SK-N-MC (cell line): ENCODE data around the gene TWNK.
"Not testable (repeated sequence)": the region's sequence is repeated elsewhere in the genome, so short reads cannot be mapped to it uniquely, and the experiment has no call there.

Experiments used
- DNase-seq: peaks from one replicate; pipeline ENCODE4 v3.0.0-alpha.2; 2011; ENCODE audit warnings: low read depth, low spot score
- H3K27ac ChIP-seq: fragments of 200-600 bp; sonication (generic); 2 replicates; pipeline ENCODE4 v1.5.1; 2016; ENCODE audit warnings: mixed run types
- H3K36me3 ChIP-seq: fragments of 200-600 bp; sonication (generic); 2 replicates; pipeline ENCODE4 v1.6.1; 2017; ENCODE audit warnings: antibody characterized with exemption, low read length, mixed read lengths; ENCODE audit not compliant: insufficient read depth
- H3K4me3 ChIP-seq: fragments of 200-600 bp; sonication (generic); 2 replicates; pipeline ENCODE4 v1.5.1; 2016
- H3K9ac ChIP-seq: fragments of 200-600 bp; sonication (generic); 2 replicates; pipeline ENCODE4 v1.8.0; 2017; ENCODE audit warnings: mixed run types, mixed read lengths; ENCODE audit not compliant: insufficient read length
- H3K9me3 ChIP-seq: fragments of 200-600 bp; sonication (generic); 2 replicates; pipeline ENCODE4 v1.6.1; 2017; ENCODE audit warnings: low read depth, mild to moderate bottlenecking, antibody characterized with exemption, low read length, moderate library complexity, mixed read lengths
- EZH2 ChIP-seq: fragments of 200-600 bp; sonication (generic); IDR thresholded peaks from one replicate; pipeline ENCODE4 v1.6.1; 2017; ENCODE audit warnings: antibody characterized with exemption
- FOXP2 ChIP-seq: optimal IDR thresholded peaks from 2 replicates; pipeline ENCODE3; 2011; ENCODE audit warnings: mild to moderate bottlenecking, moderate library complexity; ENCODE audit not compliant: insufficient read depth; ENCODE audit errors: extremely low read length, control extremely low read depth
- POLR2AphosphoS5 ChIP-seq: IDR thresholded peaks from 2 replicates; pipeline ENCODE4 v1.6.1; 2012; ENCODE audit warnings: mild to moderate bottlenecking, low read depth, low read length, borderline replicate concordance

TWNK gene

GRCh38 chr10:100970914-100971811, 16.2 kb upstream of the TWNK start:
- no peak for DNase-seq
- Histone ChIP-seq H3K36me3 (no peaks in the 10 kb centered on the region), H3K4me3 (no peak overlapping the region)

GRCh38 chr10:100972115-100972903, 15.0 kb upstream of the TWNK start:
- no peak overlapping the region for H3K4me3 ChIP-seq
- no peaks in the 10 kb centered on the region for H3K36me3 ChIP-seq
- no peak overlapping the region for H3K9ac ChIP-seq
- TF ChIP-seq FOXP2, result no peak
- TF ChIP-seq EZH2, result no peak
- no peak for TF ChIP-seq POLR2AphosphoS5
- H3K27ac ChIP-seq, result no peak overlapping the region
- no peak for DNase-seq
- no peaks in the 10 kb centered on the region for H3K9me3 ChIP-seq

More at GRCh38 chr10:100970914-100971811, 16.2 kb upstream of the TWNK start:
- TF ChIP-seq POLR2AphosphoS5 (no peak), EZH2 (no peak), FOXP2 (no peak)
- Histone ChIP-seq H3K27ac (no peak overlapping the region), H3K9me3 (no peaks in the 10 kb centered on the region), H3K9ac (no peak overlapping the region)

GRCh38 chr10:100972904-100973535, 14.3 kb upstream of the TWNK start:
- no peak for DNase-seq
- Histone ChIP-seq H3K4me3 (no peak overlapping the region), H3K27ac (no peak overlapping the region), H3K36me3 (no peaks in the 10 kb centered on the region), H3K9me3 (no peaks in the 10 kb centered on the region), H3K9ac (no peak overlapping the region)
- TF ChIP-seq EZH2 (no peak), POLR2AphosphoS5 (no peak), FOXP2 (no peak)

DNA sequence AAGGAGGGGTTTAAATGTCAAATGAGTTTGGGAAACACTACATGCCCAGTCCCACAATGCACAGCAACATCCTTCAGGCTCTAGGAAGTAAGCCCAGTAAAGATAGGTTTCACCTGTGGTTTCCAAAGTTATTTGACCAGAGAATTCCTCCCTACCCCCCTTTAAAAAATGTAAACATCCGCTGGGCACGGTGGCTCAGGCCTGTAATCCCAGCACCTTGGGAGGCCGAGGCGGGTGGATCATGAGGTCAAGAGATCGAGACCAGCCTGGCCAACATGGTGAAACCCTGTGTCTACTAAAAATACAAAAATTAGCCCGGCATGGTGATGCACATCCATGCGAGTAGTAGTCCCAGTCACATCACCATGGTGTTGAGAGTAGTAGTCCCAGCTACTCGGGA, 11.9 kb upstream of the TWNK start:
- H3K9me3 ChIP-seq, DNase-seq, H3K9ac ChIP-seq, H3K27ac ChIP-seq, H3K36me3 ChIP-seq, H3K4me3 ChIP-seq: not testable (repeated sequence)

- Histone ChIP-seq H3K4me3 (no peak overlapping the region), H3K9me3 (no peaks in the 10 kb centered on the region), H3K9ac (no peak overlapping the region), H3K36me3 (no peaks in the 10 kb centered on the region), H3K27ac (no peak overlapping the region)
- DNase-seq, result no peak
- TF ChIP-seq POLR2AphosphoS5, result no peak
- TF ChIP-seq EZH2, result no peak
- no peak for TF ChIP-seq FOXP2
These were observed 10.4 kb upstream of the TWNK start for GRCh38 chr10:100976906-100977305.

- DNase-seq, result no peak
- Histone ChIP-seq H3K27ac (no peak overlapping the region), H3K9me3 (no peaks in the 10 kb centered on the region), H3K36me3 (no peaks in the 10 kb centered on the region), H3K4me3 (no peak overlapping the region), H3K9ac (no peak overlapping the region)
- TF ChIP-seq POLR2AphosphoS5 (no peak), FOXP2 (no peak), EZH2 (no peak)
These were observed 9.9 kb upstream of the TWNK start for GRCh38 chr10:100977436-100977835.

DNA sequence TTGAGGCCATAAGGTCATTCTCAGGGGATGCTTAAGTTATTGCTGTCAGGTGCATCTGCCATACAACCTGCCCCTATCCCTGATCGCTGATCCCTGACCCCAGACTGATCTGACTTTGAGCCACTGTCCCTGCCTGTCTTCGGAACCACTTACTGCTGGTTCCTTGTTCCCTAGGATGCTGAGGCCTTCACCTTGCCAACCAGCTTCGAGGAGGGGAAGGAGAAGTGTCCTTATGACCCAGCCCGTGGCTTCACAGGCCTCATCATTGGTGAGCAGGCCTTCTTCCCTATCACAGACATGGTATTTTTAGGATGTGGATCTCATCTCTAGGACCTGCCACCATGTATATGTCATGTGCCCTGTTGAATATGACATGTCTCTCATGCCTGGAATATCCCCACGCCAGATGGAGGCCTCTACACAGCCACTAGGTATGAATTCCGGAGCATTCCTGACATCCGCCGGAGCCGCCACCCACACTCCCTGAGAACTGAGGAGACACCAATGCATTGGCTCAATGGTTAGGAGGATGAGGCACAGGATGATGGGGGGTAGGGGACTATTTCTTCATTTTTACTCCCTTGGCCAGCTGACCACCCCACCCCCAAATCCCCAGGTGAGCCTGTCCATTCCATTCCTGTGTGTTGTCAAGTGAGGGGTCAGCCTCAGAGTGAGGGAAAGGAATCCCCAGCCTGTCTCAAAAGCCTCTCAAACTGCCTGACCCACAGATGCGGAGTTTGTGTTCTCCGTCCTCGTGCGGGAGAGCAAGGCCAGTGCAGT, 9.0 kb upstream of the TWNK start:
- DNase-seq, result no peak
- no peak for TF ChIP-seq FOXP2
- TF ChIP-seq EZH2, result no peak
- TF ChIP-seq POLR2AphosphoS5, result no peak
- no peak overlapping the region for H3K4me3 ChIP-seq
- H3K9me3 ChIP-seq, result no peaks in the 10 kb centered on the region
- H3K9ac ChIP-seq, result no peak overlapping the region
- H3K27ac ChIP-seq, result no peak overlapping the region
- H3K36me3 ChIP-seq, result no peaks in the 10 kb centered on the region

GRCh38 chr10:100978901-100979195, 8.5 kb upstream of the TWNK start:
- Histone ChIP-seq H3K27ac (no peak overlapping the region), H3K36me3 (no peaks in the 10 kb centered on the region), H3K4me3 (no peak overlapping the region), H3K9me3 (no peaks in the 10 kb centered on the region), H3K9ac (no peak overlapping the region)
- DNase-seq, result no peak
- TF ChIP-seq EZH2 (no peak), POLR2AphosphoS5 (no peak), FOXP2 (no peak)
